PFSK-1 (cell line): ENCODE measurements around the gene RASA2.

ENCODE experiments used
- FOXP2 ChIP-seq: optimal IDR thresholded peaks from 2 replicates; pipeline ENCODE3; 2011; ENCODE audit warnings: borderline replicate concordance, control low read depth, inconsistent platforms; ENCODE audit not compliant: insufficient read depth; ENCODE audit errors: extremely low read length, extremely low read depth
- POLR2AphosphoS5 ChIP-seq: IDR thresholded peaks from 2 replicates; pipeline ENCODE4 v1.6.1; 2012; ENCODE audit warnings: low read depth, mild to moderate bottlenecking, control low read depth, low read length, moderate library complexity
- SIN3A ChIP-seq: IDR thresholded peaks from 2 replicates; pipeline ENCODE4 v1.6.1; 2012; ENCODE audit warnings: mild to moderate bottlenecking, low read length, moderate library complexity, borderline replicate concordance; ENCODE audit not compliant: insufficient read depth
- TF ChIP-seq, protein P1 (sequence below), 2 experiments: IDR thresholded peaks; 2 replicates each; pipeline versions ENCODE4 v1.6.1 to v1.8.0; 2011 to 2012; ENCODE audit warnings: low read depth in 2 of 2, low read length in 2 of 2, control low read depth in 1 of 2, inconsistent platforms in 1 of 2, mild to moderate bottlenecking in 1 of 2, moderate library complexity in 1 of 2; ENCODE audit not compliant: insufficient read depth in 1 of 2

DNA sequence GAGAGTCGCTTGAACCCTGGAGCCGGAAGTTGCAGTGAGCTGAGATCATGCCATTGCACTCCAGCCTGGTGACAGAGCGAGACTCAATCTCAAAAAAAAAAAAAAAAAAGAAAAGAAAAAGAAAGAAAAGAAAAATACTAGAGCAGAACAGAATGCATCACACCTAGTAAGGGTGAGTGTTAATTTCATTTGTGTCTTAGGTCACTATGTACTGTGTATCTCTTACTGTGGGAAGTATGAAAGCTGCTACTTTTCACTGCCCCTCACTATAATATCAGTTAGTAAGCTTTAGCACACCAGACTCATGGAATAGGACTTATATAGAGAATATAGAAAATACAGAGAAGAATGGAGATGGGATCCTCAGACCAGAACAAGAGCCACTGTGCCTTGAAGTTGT is 45.9 kb upstream of the RASA2 start:
- TF ChIP-seq POLR2AphosphoS5 (no peak), SIN3A (no peak), FOXP2 (no peak)
- TF ChIP-seq, protein P1, sequence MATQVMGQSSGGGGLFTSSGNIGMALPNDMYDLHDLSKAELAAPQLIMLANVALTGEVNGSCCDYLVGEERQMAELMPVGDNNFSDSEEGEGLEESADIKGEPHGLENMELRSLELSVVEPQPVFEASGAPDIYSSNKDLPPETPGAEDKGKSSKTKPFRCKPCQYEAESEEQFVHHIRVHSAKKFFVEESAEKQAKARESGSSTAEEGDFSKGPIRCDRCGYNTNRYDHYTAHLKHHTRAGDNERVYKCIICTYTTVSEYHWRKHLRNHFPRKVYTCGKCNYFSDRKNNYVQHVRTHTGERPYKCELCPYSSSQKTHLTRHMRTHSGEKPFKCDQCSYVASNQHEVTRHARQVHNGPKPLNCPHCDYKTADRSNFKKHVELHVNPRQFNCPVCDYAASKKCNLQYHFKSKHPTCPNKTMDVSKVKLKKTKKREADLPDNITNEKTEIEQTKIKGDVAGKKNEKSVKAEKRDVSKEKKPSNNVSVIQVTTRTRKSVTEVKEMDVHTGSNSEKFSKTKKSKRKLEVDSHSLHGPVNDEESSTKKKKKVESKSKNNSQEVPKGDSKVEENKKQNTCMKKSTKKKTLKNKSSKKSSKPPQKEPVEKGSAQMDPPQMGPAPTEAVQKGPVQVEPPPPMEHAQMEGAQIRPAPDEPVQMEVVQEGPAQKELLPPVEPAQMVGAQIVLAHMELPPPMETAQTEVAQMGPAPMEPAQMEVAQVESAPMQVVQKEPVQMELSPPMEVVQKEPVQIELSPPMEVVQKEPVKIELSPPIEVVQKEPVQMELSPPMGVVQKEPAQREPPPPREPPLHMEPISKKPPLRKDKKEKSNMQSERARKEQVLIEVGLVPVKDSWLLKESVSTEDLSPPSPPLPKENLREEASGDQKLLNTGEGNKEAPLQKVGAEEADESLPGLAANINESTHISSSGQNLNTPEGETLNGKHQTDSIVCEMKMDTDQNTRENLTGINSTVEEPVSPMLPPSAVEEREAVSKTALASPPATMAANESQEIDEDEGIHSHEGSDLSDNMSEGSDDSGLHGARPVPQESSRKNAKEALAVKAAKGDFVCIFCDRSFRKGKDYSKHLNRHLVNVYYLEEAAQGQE (IDR thresholded peaks at IDR 0.05; ENCODE audit: insufficient read depth in 1 of 2, low read depth in 2 of 2, low read length in 2 of 2): no peak
